HEK293 (cell line): ENCODE data around the gene IFNE.

Experiments
- CTCF ChIA-PET: fragments of 350-600 bp; formaldehyde crosslinking; extraction: SDS; loops from one replicate; lab custom pipeline; 2021; ENCODE audit warnings: antibody characterized with exemption; lab: Yijun Ruan, JAX
- POLR2A ChIA-PET: fragments of 300-600 bp; formaldehyde crosslinking; extraction: SDS; loops from one replicate; lab custom pipeline; 2020; ENCODE audit warnings: antibody characterized with exemption, inconsistent platforms; lab: Yijun Ruan, JAX
- H3K27ac ChIP-seq: fragments of 200-500 bp; sonication (Bioruptor generic); 2 replicates; pipeline ENCODE4 v1.5.1; 2014; ENCODE audit warnings: low read depth, low read length, control low read depth, inconsistent platforms; ENCODE audit errors: extremely low read depth
- H3K36me3 ChIP-seq, 2 experiments: fragments of 200-500 bp in 1 of 2; sonication (Bioruptor generic) in 1 of 2; 1 replicate in 1 of 2; 2 replicates in 1 of 2; pipeline ENCODE4 v1.5.1; 2014 to 2017; ENCODE audit warnings: inconsistent platforms in 2 of 2, low read length in 2 of 2; ENCODE audit not compliant: control insufficient read depth in 2 of 2, insufficient read depth in 1 of 2
- H3K4me1 ChIP-seq: fragments of 200-500 bp; sonication (Bioruptor generic); 2 replicates; pipeline ENCODE4 v1.5.1; 2014; ENCODE audit warnings: mild to moderate bottlenecking, low read length, inconsistent platforms; ENCODE audit not compliant: control insufficient read depth, insufficient read depth
- H3K4me3 ChIP-seq: 2 replicates; pipeline ENCODE4 v1.5.1; 2011; ENCODE audit warnings: low read depth, mild to moderate bottlenecking, control low read depth, low read length, moderate library complexity
- H3K9me3 ChIP-seq: fragments of 200-500 bp; sonication (Bioruptor generic); 2 replicates; pipeline ENCODE4 v1.5.1; 2014; ENCODE audit warnings: low read depth, low read length, inconsistent platforms; ENCODE audit not compliant: control insufficient read depth, insufficient read depth
- GLI4 ChIP-seq: fragments of 450-650 bp; formaldehyde crosslinking; IDR thresholded peaks from 2 replicates; pipeline ENCODE4 v1.5.1; 2016; ENCODE audit warnings: missing biosample characterization, missing genetic modification characterization
- PRDM4 ChIP-seq: fragments of 450-650 bp; formaldehyde crosslinking; IDR thresholded peaks from 2 replicates; pipeline ENCODE4 v1.5.1; 2017; ENCODE audit warnings: missing biosample characterization, missing genetic modification characterization
- WT1 ChIP-seq: fragments of 450-650 bp; formaldehyde crosslinking; IDR thresholded peaks from 2 replicates; pipeline ENCODE4 v1.5.1; 2016; ENCODE audit warnings: missing biosample characterization, missing genetic modification characterization
- ZBTB44 ChIP-seq: fragments of 450-650 bp; IDR thresholded peaks from 2 replicates; pipeline ENCODE4 v1.5.1; 2018; ENCODE audit warnings: missing biosample characterization, mild to moderate bottlenecking, missing genetic modification characterization
- ZBTB6 ChIP-seq: fragments of 450-650 bp; formaldehyde crosslinking; IDR thresholded peaks from 2 replicates; pipeline ENCODE4 v1.5.1; 2017; ENCODE audit warnings: missing biosample characterization, missing genetic modification characterization
- ZBTB7A ChIP-seq: fragments of 450-650 bp; formaldehyde crosslinking; IDR thresholded peaks from 2 replicates; pipeline ENCODE4 v1.5.1; 2016; ENCODE audit warnings: low read depth, missing biosample characterization, missing genetic modification characterization
- ZFP41 ChIP-seq: fragments of 450-650 bp; formaldehyde crosslinking; IDR thresholded peaks from 2 replicates; pipeline ENCODE4 v1.5.1; 2016; ENCODE audit warnings: missing biosample characterization, missing genetic modification characterization, borderline replicate concordance
- ZNF221 ChIP-seq: fragments of 450-650 bp; formaldehyde crosslinking; IDR thresholded peaks from 2 replicates; pipeline ENCODE4 v1.5.1; 2017; ENCODE audit warnings: missing biosample characterization, missing genetic modification characterization, borderline replicate concordance
- ZNF223 ChIP-seq: fragments of 450-650 bp; formaldehyde crosslinking; IDR thresholded peaks from 2 replicates; pipeline ENCODE4 v1.5.1; 2016; ENCODE audit warnings: missing biosample characterization, missing genetic modification characterization
- ZNF248 ChIP-seq: fragments of 450-650 bp; formaldehyde crosslinking; IDR thresholded peaks from 2 replicates; pipeline ENCODE4 v1.5.1; 2017; ENCODE audit warnings: missing biosample characterization, missing genetic modification characterization
- ZNF292 ChIP-seq: fragments of 450-650 bp; formaldehyde crosslinking; IDR thresholded peaks from 2 replicates; pipeline ENCODE4 v1.5.1; 2016; ENCODE audit warnings: low read depth, missing biosample characterization, missing genetic modification characterization, borderline replicate concordance
- ZNF335 ChIP-seq: fragments of 450-650 bp; formaldehyde crosslinking; conservative IDR thresholded peaks from 2 replicates; pipeline ENCODE4 v1.5.1; 2016; ENCODE audit warnings: missing biosample characterization, missing genetic modification characterization
- ZNF366 ChIP-seq: fragments of 450-650 bp; formaldehyde crosslinking; conservative IDR thresholded peaks from 2 replicates; pipeline ENCODE4 v1.5.1; 2016; ENCODE audit warnings: missing biosample characterization, missing genetic modification characterization
- ZNF394 ChIP-seq: fragments of 450-650 bp; formaldehyde crosslinking; IDR thresholded peaks from 2 replicates; pipeline ENCODE4 v1.5.1; 2016; ENCODE audit warnings: missing biosample characterization, missing genetic modification characterization, mild to moderate bottlenecking, moderate library complexity, borderline replicate concordance
- ZNF473 ChIP-seq: fragments of 450-650 bp; formaldehyde crosslinking; IDR thresholded peaks from 2 replicates; pipeline ENCODE4 v1.5.1; 2017; ENCODE audit warnings: missing biosample characterization, missing genetic modification characterization
- ZNF571 ChIP-seq: fragments of 450-650 bp; formaldehyde crosslinking; IDR thresholded peaks from 2 replicates; pipeline ENCODE4 v1.5.0; 2017; ENCODE audit warnings: missing biosample characterization, missing genetic modification characterization
- ZNF660 ChIP-seq: fragments of 450-650 bp; IDR thresholded peaks from 2 replicates; pipeline ENCODE4 v1.5.1; 2018; ENCODE audit warnings: missing biosample characterization, mild to moderate bottlenecking, missing genetic modification characterization
- ZNF707 ChIP-seq: fragments of 450-650 bp; formaldehyde crosslinking; IDR thresholded peaks from 2 replicates; pipeline ENCODE4 v1.5.1; 2016; ENCODE audit warnings: missing biosample characterization, missing genetic modification characterization
- ZNF747 ChIP-seq: fragments of 450-650 bp; formaldehyde crosslinking; IDR thresholded peaks from 2 replicates; pipeline ENCODE4 v1.5.1; 2016; ENCODE audit warnings: missing biosample characterization, missing genetic modification characterization
- ZNF776 ChIP-seq: fragments of 450-650 bp; formaldehyde crosslinking; IDR thresholded peaks from 2 replicates; pipeline ENCODE4 v1.5.0; 2017; ENCODE audit warnings: missing biosample characterization, missing genetic modification characterization, borderline replicate concordance
- ZNF830 ChIP-seq: fragments of 450-650 bp; IDR thresholded peaks from 2 replicates; pipeline ENCODE4 v1.5.0; 2018; ENCODE audit warnings: missing biosample characterization, missing genetic modification characterization, low read depth, mild to moderate bottlenecking, moderate library complexity
- TF ChIP-seq, protein P1 (sequence below): fragments of 450-650 bp; formaldehyde crosslinking; IDR thresholded peaks from 2 replicates; pipeline ENCODE4 v1.5.1; 2017; ENCODE audit warnings: missing biosample characterization, missing genetic modification characterization

The IFNE gene

GRCh38 chr9:21527579-21527978 lies 45.5 kb upstream of the IFNE start (continued):
- TF ChIP-seq ZNF830 (tag by site-specific recombination): no peak
- no peak for TF ChIP-seq ZNF776 (tag by site-specific recombination)
- TF ChIP-seq ZNF473: no peak
- no peak for TF ChIP-seq ZNF660 (tag by site-specific recombination)

- CTCF ChIA-PET: no interaction called here
- no peak for TF ChIP-seq GLI4
- TF ChIP-seq ZBTB6 (tag by site-specific recombination): no peak
- no peak for TF ChIP-seq ZNF335 (tag by site-specific recombination)
- no peak for TF ChIP-seq ZNF366 (tag by site-specific recombination)
- TF ChIP-seq, all 188 proteins: peak for 0
- no peak overlapping the region for H3K27ac ChIP-seq
- POLR2A ChIA-PET: no interaction called here
- peaks cover 0 to 15% of the 10 kb centered on the region in 2 experiments; a peak in 1 of 3 replicates for H3K36me3 ChIP-seq
- H3K4me1 ChIP-seq: no peaks in the 10 kb centered on the region
- no peak overlapping the region for H3K4me3 ChIP-seq
- no peaks in the 10 kb centered on the region; the same call in 1 of the 2 replicates for H3K9me3 ChIP-seq
Measured at GRCh38 chr9:21525174-21525573, 43.1 kb upstream of the IFNE start.

DNA sequence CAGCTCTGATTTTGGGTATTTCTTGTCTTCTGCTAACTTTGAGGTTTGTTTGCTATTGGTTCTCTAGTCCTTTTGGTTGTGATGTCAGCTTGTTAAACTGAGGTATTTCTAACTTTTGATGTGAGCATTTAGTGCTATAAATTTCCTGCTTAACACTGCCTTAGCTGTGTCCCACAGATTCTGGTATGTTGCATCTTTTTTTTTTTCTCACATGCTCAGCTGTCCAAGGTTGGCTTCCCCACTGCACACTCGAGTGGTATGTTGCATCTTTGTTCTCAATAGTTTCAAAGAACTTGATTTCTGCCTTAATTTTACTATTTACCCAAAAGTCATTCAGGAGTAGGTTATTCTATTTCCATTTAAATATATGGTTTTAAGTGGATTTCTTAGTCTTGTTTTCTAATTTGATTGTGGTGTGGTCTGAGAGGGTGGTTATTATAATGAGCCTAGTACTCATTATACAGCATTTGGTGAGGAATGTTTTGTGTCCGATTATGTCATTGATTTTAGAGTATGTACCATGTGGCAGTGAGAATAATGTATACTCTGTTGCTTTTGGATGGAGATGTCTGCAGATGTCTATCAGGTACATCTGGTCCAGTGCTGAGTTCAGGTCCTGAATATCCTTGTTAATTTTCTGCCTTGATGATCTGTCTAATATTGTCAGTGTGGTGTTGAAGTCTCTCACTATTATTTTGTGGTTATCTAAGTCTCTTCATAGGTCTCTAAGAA lies 42.2 kb upstream of the IFNE start:
- Histone ChIP-seq H3K4me1 (no peaks in the 10 kb centered on the region), H3K36me3 (peaks cover 0 to 15% of the 10 kb centered on the region in 2 experiments; a peak in 1 of 3 replicates)
- POLR2A ChIA-PET: no interaction called here
- TF ChIP-seq ZNF292: no peak
- no peak for TF ChIP-seq ZBTB44 (tag by site-specific recombination)
- no peak for TF ChIP-seq PRDM4 (tag by site-specific recombination)
- TF ChIP-seq ZNF221: no peak
- no peak for TF ChIP-seq WT1 (tag by site-specific recombination)
- TF ChIP-seq ZNF394: no peak
- TF ChIP-seq ZNF707: no peak
- TF ChIP-seq ZFP41: no peak
- no peak for TF ChIP-seq ZNF248
- no peak for TF ChIP-seq ZBTB7A
- no peak for TF ChIP-seq ZNF747 (tag by site-specific recombination)
- no peak for TF ChIP-seq ZNF571 (tag by site-specific recombination)
- no peak for TF ChIP-seq ZNF223
- TF ChIP-seq, protein P1, sequence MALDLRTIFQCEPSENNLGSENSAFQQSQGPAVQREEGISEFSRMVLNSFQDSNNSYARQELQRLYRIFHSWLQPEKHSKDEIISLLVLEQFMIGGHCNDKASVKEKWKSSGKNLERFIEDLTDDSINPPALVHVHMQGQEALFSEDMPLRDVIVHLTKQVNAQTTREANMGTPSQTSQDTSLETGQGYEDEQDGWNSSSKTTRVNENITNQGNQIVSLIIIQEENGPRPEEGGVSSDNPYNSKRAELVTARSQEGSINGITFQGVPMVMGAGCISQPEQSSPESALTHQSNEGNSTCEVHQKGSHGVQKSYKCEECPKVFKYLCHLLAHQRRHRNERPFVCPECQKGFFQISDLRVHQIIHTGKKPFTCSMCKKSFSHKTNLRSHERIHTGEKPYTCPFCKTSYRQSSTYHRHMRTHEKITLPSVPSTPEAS (tag by site-specific recombination): no peak
- TF ChIP-seq ZNF473: no peak
- TF ChIP-seq, all 188 proteins: peak for 0
- CTCF ChIA-PET: interaction anchor here (0.9 kb wide), 1 partner anchor 373 kb away, joined by 3 read pairs; no protein-coding TSS in a partner anchor
- Histone ChIP-seq H3K9me3 (no peaks in the 10 kb centered on the region; the same call in 1 of the 2 replicates), H3K27ac (no peak overlapping the region), H3K4me3 (no peak overlapping the region)
